Gastrocnemius medialis (tissue), 4 donors: ENCODE results near the gene PDIA4.

ENCODE experiments used
- CTCF ChIP-seq, 5 experiments: fragments of 450-650 bp in 3 of 5; fragments of 200-600 bp in 2 of 5; sonication (generic) in 2 of 5; IDR thresholded peaks in 4 of 5; conservative IDR thresholded peaks in 1 of 5; 1 replicate in 4 of 5; 2 replicates in 1 of 5; pipeline ENCODE4 v1.5.1; 2016 to 2019; ENCODE audit warnings: antibody characterized with exemption in 5 of 5, mild to moderate bottlenecking in 3 of 5, moderate library complexity in 3 of 5
- POLR2A ChIP-seq, 2 donors: fragments of 450-650 bp; IDR thresholded peaks; one replicate each; pipeline ENCODE4 v1.6.1; 2017; ENCODE audit warnings: antibody characterized with exemption in 2 of 2, mild to moderate bottlenecking in 2 of 2, moderate library complexity in 2 of 2

GRCh38 chr7:148967602-148968001 is 60.7 kb downstream of the PDIA4 start:
- no peak for TF ChIP-seq CTCF (IDR thresholded peaks at IDR 0.05 in 4 of 5, conservative IDR thresholded peaks at IDR 0.05 in 1 of 5)
- no peak for TF ChIP-seq POLR2A (IDR thresholded peaks at IDR 0.05)
